ENCODE measurements around the gene ABCE1.

DNA sequence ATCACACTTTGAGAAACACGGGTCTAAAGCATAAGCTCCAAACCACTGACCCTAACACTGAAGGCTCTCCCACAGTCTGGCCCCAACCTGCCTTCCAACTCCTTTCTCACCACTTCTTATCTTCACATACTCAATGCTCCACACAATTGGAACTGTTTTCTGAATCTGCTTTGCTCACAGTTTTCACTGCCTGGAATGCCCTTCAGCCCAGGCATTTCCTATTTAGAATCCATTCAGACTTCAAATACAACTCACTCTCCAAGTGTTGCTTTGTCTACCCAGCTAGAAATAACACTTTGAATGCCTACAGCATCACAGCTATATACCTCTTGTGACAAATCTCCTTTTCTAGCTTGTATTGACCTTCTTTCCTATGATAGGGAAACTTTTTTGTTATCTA, 72.1 kb downstream of the ABCE1 start:
- TF ChIP-seq, protein P1, sequence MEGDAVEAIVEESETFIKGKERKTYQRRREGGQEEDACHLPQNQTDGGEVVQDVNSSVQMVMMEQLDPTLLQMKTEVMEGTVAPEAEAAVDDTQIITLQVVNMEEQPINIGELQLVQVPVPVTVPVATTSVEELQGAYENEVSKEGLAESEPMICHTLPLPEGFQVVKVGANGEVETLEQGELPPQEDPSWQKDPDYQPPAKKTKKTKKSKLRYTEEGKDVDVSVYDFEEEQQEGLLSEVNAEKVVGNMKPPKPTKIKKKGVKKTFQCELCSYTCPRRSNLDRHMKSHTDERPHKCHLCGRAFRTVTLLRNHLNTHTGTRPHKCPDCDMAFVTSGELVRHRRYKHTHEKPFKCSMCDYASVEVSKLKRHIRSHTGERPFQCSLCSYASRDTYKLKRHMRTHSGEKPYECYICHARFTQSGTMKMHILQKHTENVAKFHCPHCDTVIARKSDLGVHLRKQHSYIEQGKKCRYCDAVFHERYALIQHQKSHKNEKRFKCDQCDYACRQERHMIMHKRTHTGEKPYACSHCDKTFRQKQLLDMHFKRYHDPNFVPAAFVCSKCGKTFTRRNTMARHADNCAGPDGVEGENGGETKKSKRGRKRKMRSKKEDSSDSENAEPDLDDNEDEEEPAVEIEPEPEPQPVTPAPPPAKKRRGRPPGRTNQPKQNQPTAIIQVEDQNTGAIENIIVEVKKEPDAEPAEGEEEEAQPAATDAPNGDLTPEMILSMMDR (IDR thresholded peaks at IDR 0.05), result no peak
- TF ChIP-seq POLR2A (IDR thresholded peaks at IDR 0.05), result no peak

All from tibial nerve (tissue), 3 donors.